ENCODE results near the gene MICU2.
"Not testable (repeated sequence)": the region's sequence is repeated elsewhere in the genome, so short reads cannot be mapped to it uniquely, and the experiment has no call there.

Gene MICU2

GRCh38 chr13:21594715-21595545 is 9.0 kb downstream of the MICU2 start:
- DNase-seq (ENCODE audit: low read depth in 3 of 3) = no peak

GRCh38 chr13:21590665-21591456 is 13.1 kb downstream of the MICU2 start:
- not testable (repeated sequence) for DNase-seq (ENCODE audit: low read depth in 3 of 3)

- no peak for DNase-seq (ENCODE audit: low read depth in 3 of 3)
Measured at GRCh38 chr13:21590231-21590630, 13.7 kb downstream of the MICU2 start.

- DNase-seq (ENCODE audit: low read depth in 3 of 3) = not testable (repeated sequence)
Measured at GRCh38 chr13:21589510-21589909, 14.5 kb downstream of the MICU2 start.

GRCh38 chr13:21588411-21588810 is 15.6 kb downstream of the MICU2 start:
- DNase-seq (ENCODE audit: low read depth in 3 of 3) = not testable (repeated sequence)

GRCh38 chr13:21584973-21585592 is 18.9 kb downstream of the MICU2 start:
- DNase-seq (ENCODE audit: low read depth in 3 of 3) = no peak

- no peak for DNase-seq (ENCODE audit: low read depth in 3 of 3)
Measured at GRCh38 chr13:21583478-21583877, 20.5 kb downstream of the MICU2 start.

- DNase-seq (ENCODE audit: low read depth in 3 of 3) = no peak
Measured at GRCh38 chr13:21580736-21581135, 23.2 kb downstream of the MICU2 start.

- DNase-seq (ENCODE audit: low read depth in 3 of 3) = no peak
Measured at GRCh38 chr13:21579754-21580316, 24.1 kb downstream of the MICU2 start.

- DNase-seq (ENCODE audit: low read depth in 3 of 3) = no peak
Measured at GRCh38 chr13:21578748-21579147, 25.2 kb downstream of the MICU2 start.

- DNase-seq (ENCODE audit: low read depth in 3 of 3) = no peak
Measured at GRCh38 chr13:21576426-21576825, 27.5 kb downstream of the MICU2 start.

GRCh38 chr13:21573920-21574712 is 29.9 kb downstream of the MICU2 start:
- DNase-seq (ENCODE audit: low read depth in 3 of 3) = no peak

GRCh38 chr13:21569686-21570085 is 34.3 kb downstream of the MICU2 start:
- DNase-seq (ENCODE audit: low read depth in 3 of 3) = no peak

GRCh38 chr13:21568854-21569253 is 35.1 kb downstream of the MICU2 start:
- no peak for DNase-seq (ENCODE audit: low read depth in 3 of 3)

GRCh38 chr13:21567714-21568113 is 36.3 kb downstream of the MICU2 start:
- no peak for DNase-seq (ENCODE audit: low read depth in 3 of 3)

GRCh38 chr13:21557995-21558394 is 46.0 kb downstream of the MICU2 start:
- DNase-seq (ENCODE audit: low read depth in 3 of 3) = no peak

- no peak for DNase-seq (ENCODE audit: low read depth in 3 of 3)
Measured at GRCh38 chr13:21556051-21556450, 47.9 kb downstream of the MICU2 start.

- DNase-seq (ENCODE audit: low read depth in 3 of 3) = not testable (repeated sequence)
Measured at GRCh38 chr13:21553261-21553660, 50.7 kb downstream of the MICU2 start.

GRCh38 chr13:21550918-21551317 is 53.1 kb downstream of the MICU2 start:
- no peak for DNase-seq (ENCODE audit: low read depth in 3 of 3)

- DNase-seq (ENCODE audit: low read depth in 3 of 3) = no peak
Measured at GRCh38 chr13:21549633-21550032, 54.3 kb downstream of the MICU2 start.

GRCh38 chr13:21548577-21548976 is 55.4 kb downstream of the MICU2 start:
- DNase-seq (ENCODE audit: low read depth in 3 of 3) = no peak
